DOHH2 (cell line): ENCODE measurements around the gene KIAA0040.
A peak's percentile ranks its signal among the peaks of the same experiment; 100 is the strongest.

Experiments
- CTCF ChIP-seq: fragments of 200-600 bp; sonication (generic); IDR thresholded peaks from one replicate; pipeline ENCODE4 v1.5.1; 2014; ENCODE audit warnings: antibody characterized with exemption, mild to moderate bottlenecking, low read depth, low read length; ENCODE audit not compliant: poor library complexity, severe bottlenecking
- EZH2phosphoT487 ChIP-seq: fragments of 200-600 bp; sonication (generic); IDR thresholded peaks from 2 replicates; pipeline ENCODE4 v1.6.1; 2017; ENCODE audit warnings: borderline replicate concordance, mild to moderate bottlenecking, antibody characterized with exemption, low read length, moderate library complexity, mixed read lengths

GRCh38 chr1:175154629-175155472, 37.7 kb downstream of the KIAA0040 start:
- TF ChIP-seq CTCF (peak; percentile 91), EZH2phosphoT487 (no peak)
